H1 (cell line): ENCODE results near the gene TP63. TPM values are rescaled to one million over a fixed set of nuclear protein-coding genes. Genes with fewer than 3 reads are reported as not detected.

Source experiments
- CTCF ChIA-PET: fragments of 300-600 bp; sonication (Branson Sonifier 250); formaldehyde crosslinking; loops from one replicate; lab custom pipeline; 2021; ENCODE audit not compliant: partially characterized antibody; lab: Charles Lee
- POLR2A ChIA-PET: fragments of 300-600 bp; sonication (Branson Sonifier 250); formaldehyde crosslinking; loops from one replicate; lab custom pipeline; 2021; ENCODE audit warnings: inconsistent platforms; ENCODE audit not compliant: partially characterized antibody; lab: Charles Lee
- DNase-seq, 2 experiments: peaks; one replicate each; pipeline versions ENCODE4 v3.0.0 to v3.0.0-alpha.2; 2010 to 2022; ENCODE audit warnings: low spot score in 2 of 2, low read depth in 1 of 2, mixed read lengths in 1 of 2
- FAIRE-seq: peaks from 2 replicates; lab custom pipeline; 2011; peaks lifted over from hg19 to GRCh38; lab: Jason Lieb, UNC
- H2AFZ ChIP-seq: 2 replicates; pipeline ENCODE4 v1.8.1; 2012; ENCODE audit warnings: low read length, inconsistent platforms
- H2AK5ac ChIP-seq: 2 replicates; pipeline ENCODE4 v1.6.1; 2013; ENCODE audit warnings: low read depth, low read length
- H2BK120ac ChIP-seq: replicated peaks from 2 replicates; pipeline ENCODE3; 2013; ENCODE audit warnings: low read depth, low read length, inconsistent platforms
- H2BK12ac ChIP-seq: 2 replicates; pipeline ENCODE4 v1.6.1; 2013; ENCODE audit warnings: low read depth, low read length
- H2BK15ac ChIP-seq: 2 replicates; pipeline ENCODE4 v1.6.1; 2013; ENCODE audit warnings: low read length
- H2BK20ac ChIP-seq: 2 replicates; pipeline ENCODE4 v1.6.1; 2013; ENCODE audit warnings: low read length
- H2BK5ac ChIP-seq: 2 replicates; pipeline ENCODE4 v1.6.1; 2013; ENCODE audit warnings: low read depth, low read length
- H3K14ac ChIP-seq: 2 replicates; pipeline ENCODE4 v1.6.1; 2013; ENCODE audit warnings: inconsistent platforms; ENCODE audit not compliant: insufficient read length
- H3K18ac ChIP-seq: 2 replicates; pipeline ENCODE4 v1.6.1; 2013; ENCODE audit warnings: low read length; ENCODE audit errors: extremely low read depth
- H3K23ac ChIP-seq: 2 replicates; pipeline ENCODE4 v1.6.1; 2013; ENCODE audit warnings: inconsistent platforms; ENCODE audit not compliant: insufficient read length
- H3K23me2 ChIP-seq: 2 replicates; pipeline ENCODE4 v1.6.1; 2013; ENCODE audit warnings: low read depth, low read length
- H3K27ac ChIP-seq: 2 replicates; pipeline ENCODE4 v1.6.1; 2011; ENCODE audit warnings: low read depth, low read length, inconsistent platforms
- H3K27me3 ChIP-seq, 4 experiments: replicated peaks in 1 of 4; 1 replicate in 1 of 4; 2 replicates in 3 of 4; pipeline versions ENCODE4 v1.6.1 to v1.8.1; 2011 to 2013; ENCODE audit warnings: low read length in 3 of 4, mild to moderate bottlenecking in 3 of 4, inconsistent platforms in 2 of 4, mixed read lengths in 2 of 4, moderate library complexity in 1 of 4; ENCODE audit not compliant: control insufficient read depth in 3 of 4, insufficient read depth in 3 of 4; ENCODE audit errors: extremely low read depth in 1 of 4
- H3K36me3 ChIP-seq, 4 experiments: 2 replicates each; pipeline versions ENCODE4 v1.6.1 to v1.8.1; 2011 to 2013; ENCODE audit warnings: mild to moderate bottlenecking in 4 of 4, low read length in 3 of 4, moderate library complexity in 2 of 4, control low read depth in 1 of 4, inconsistent platforms in 1 of 4; ENCODE audit not compliant: insufficient read depth in 4 of 4, control insufficient read depth in 2 of 4
- H3K4ac ChIP-seq: replicated peaks from 2 replicates; pipeline ENCODE3; 2013; ENCODE audit warnings: low read length, low read depth, mixed read lengths, inconsistent platforms; ENCODE audit not compliant: insufficient read length
- H3K4me1 ChIP-seq, 4 experiments: replicated peaks in 1 of 4; 1 replicate in 1 of 4; 2 replicates in 3 of 4; pipeline versions ENCODE4 v1.6.1 to v1.8.1; 2011 to 2013; ENCODE audit warnings: low read length in 3 of 4, inconsistent platforms in 2 of 4, mixed read lengths in 1 of 4; ENCODE audit not compliant: insufficient read depth in 4 of 4, control insufficient read depth in 3 of 4
- H3K4me2 ChIP-seq, 2 experiments: 2 replicates each; pipeline versions ENCODE4 v1.6.1 to v1.8.1; 2011 to 2013; ENCODE audit warnings: low read depth in 2 of 2, low read length in 2 of 2, control low read depth in 1 of 2, inconsistent platforms in 1 of 2, mild to moderate bottlenecking in 1 of 2; ENCODE audit not compliant: insufficient read depth in 1 of 2
- H3K4me3 ChIP-seq, 4 experiments: fragments of 200-600, 300-600 bp in 1 of 4; sonication (generic), shearing (Covaris generic), sonication (Bioruptor Twin) in 1 of 4; 2 replicates each; pipeline versions ENCODE4 v1.5.1 to v1.8.1; 2011 to 2016; ENCODE audit warnings: low read length in 4 of 4, low read depth in 3 of 4, control low read depth in 2 of 4, inconsistent platforms in 2 of 4, mild to moderate bottlenecking in 2 of 4, mixed read lengths in 1 of 4, moderate library complexity in 1 of 4; ENCODE audit not compliant: insufficient read depth in 2 of 4; ENCODE audit errors: extremely low read depth in 1 of 4
- H3K56ac ChIP-seq: replicated peaks from 2 replicates; pipeline ENCODE3; 2013; ENCODE audit warnings: low read depth, mild to moderate bottlenecking, mixed read lengths, low read length, inconsistent platforms; ENCODE audit not compliant: insufficient read length
- H3K79me1 ChIP-seq: 2 replicates; pipeline ENCODE4 v1.6.1; 2013; ENCODE audit warnings: low read depth, low read length, control low read depth
- H3K79me2 ChIP-seq, 2 experiments: 2 replicates each; pipeline versions ENCODE4 v1.6.1 to v1.8.1; 2012 to 2013; ENCODE audit warnings: low read length in 2 of 2, mild to moderate bottlenecking in 2 of 2, inconsistent platforms in 1 of 2; ENCODE audit not compliant: insufficient read depth in 2 of 2, control insufficient read depth in 1 of 2
- H3K9ac ChIP-seq, 4 experiments: replicated peaks in 1 of 4; 1 replicate in 1 of 4; 2 replicates in 3 of 4; pipeline versions ENCODE4 v1.6.1 to v1.8.1; 2011 to 2013; ENCODE audit warnings: low read depth in 3 of 4, low read length in 3 of 4, control low read depth in 2 of 4, mild to moderate bottlenecking in 2 of 4, moderate library complexity in 2 of 4, inconsistent platforms in 1 of 4; ENCODE audit errors: extremely low read depth in 1 of 4
- H3K9me3 ChIP-seq, 2 experiments: 2 replicates each; pipeline versions ENCODE4 v1.6.1 to v1.8.1; 2012 to 2013; ENCODE audit warnings: mild to moderate bottlenecking in 2 of 2, moderate library complexity in 2 of 2, control low read depth in 1 of 2, inconsistent platforms in 1 of 2, low read depth in 1 of 2, low read length in 1 of 2, mixed read lengths in 1 of 2; ENCODE audit not compliant: insufficient read depth in 2 of 2
- H4K20me1 ChIP-seq, 2 experiments: replicated peaks in 1 of 2; 2 replicates each; pipeline versions ENCODE3 to v1.8.1; 2011 to 2013; ENCODE audit warnings: inconsistent platforms in 2 of 2, low read length in 2 of 2, mild to moderate bottlenecking in 1 of 2; ENCODE audit not compliant: insufficient read depth in 2 of 2, control insufficient read depth in 1 of 2
- H4K5ac ChIP-seq: 2 replicates; pipeline ENCODE4 v1.6.1; 2013; ENCODE audit warnings: low read length, low read depth, mixed read lengths, inconsistent platforms; ENCODE audit not compliant: insufficient read length
- H4K8ac ChIP-seq: 2 replicates; pipeline ENCODE4 v1.8.0; 2013; ENCODE audit warnings: mild to moderate bottlenecking, moderate library complexity, low read length, inconsistent platforms; ENCODE audit not compliant: insufficient read depth; ENCODE audit errors: extremely low read depth
- H4K91ac ChIP-seq: replicated peaks from 2 replicates; pipeline ENCODE3; 2013; ENCODE audit warnings: low read length, mixed read lengths, inconsistent platforms; ENCODE audit not compliant: insufficient read length
- GABPA ChIP-seq: IDR thresholded peaks from 2 replicates; pipeline ENCODE4 v1.6.1; 2011; ENCODE audit warnings: mild to moderate bottlenecking, low read length, moderate library complexity, borderline replicate concordance; ENCODE audit not compliant: insufficient read depth
- KDM5A ChIP-seq: fragments of 200-600 bp; IDR thresholded peaks from 2 replicates; pipeline ENCODE4 v1.7.1; 2012; ENCODE audit warnings: mild to moderate bottlenecking, low read length, inconsistent platforms, mixed read lengths
- POLR2AphosphoS5 ChIP-seq: IDR thresholded peaks from 2 replicates; pipeline ENCODE4 v1.6.1; 2011; ENCODE audit warnings: low read depth, low read length
- RAD21 ChIP-seq, 2 experiments: IDR thresholded peaks in 1 of 2; conservative IDR thresholded peaks in 1 of 2; 2 replicates each; pipeline ENCODE4 v1.6.1; 2011; ENCODE audit warnings: low read depth in 2 of 2, low read length in 2 of 2, improper control_type of control experiment in 1 of 2, inconsistent platforms in 1 of 2, mild to moderate bottlenecking in 1 of 2, moderate library complexity in 1 of 2
- RBBP5 ChIP-seq: IDR thresholded peaks from 2 replicates; pipeline ENCODE4 v1.7.1; 2012; ENCODE audit warnings: low read depth, mild to moderate bottlenecking, inconsistent platforms, low read length, moderate library complexity, borderline replicate concordance
- RXRA ChIP-seq: IDR thresholded peaks from 2 replicates; pipeline ENCODE4 v1.6.1; 2011; ENCODE audit warnings: low read depth, mild to moderate bottlenecking, low read length, moderate library complexity; ENCODE audit not compliant: insufficient read depth
- SIRT6 ChIP-seq: IDR thresholded peaks from one replicate; pipeline ENCODE4 v1.7.1; 2012; ENCODE audit warnings: low read length, inconsistent platforms
- SP1 ChIP-seq: IDR thresholded peaks from 2 replicates; pipeline ENCODE4 v1.6.1; 2011; ENCODE audit warnings: low read depth, low read length
- TBP ChIP-seq: IDR thresholded peaks from 2 replicates; pipeline ENCODE4 v1.6.1; 2011; ENCODE audit warnings: low read depth, low read length, improper control_type of control experiment
- WGBS, 2 experiments: shearing (Covaris generic) in 1 of 2; methylation state at CpG; one replicate each; pipeline versions ENCODE4 v1.1.6 to v1.1.7; 2013 to 2015; ENCODE audit warnings: low lambda C conversion rate in 2 of 2, mixed read lengths in 2 of 2, inconsistent platforms in 1 of 2, low coverage in 1 of 2, missing lambda C conversion rate in 1 of 2; ENCODE audit not compliant: insufficient replicate concordance in 2 of 2, insufficient coverage in 1 of 2, insufficient read length in 1 of 2; ENCODE audit errors: extremely low coverage in 1 of 2, missing lambda C conversion rate in 1 of 2; 5-methylcytosine and 5-hydroxymethylcytosine counted together
- polyA plus RNA-seq, 7 experiments: library from polyadenylated mRNA; depleted of rRNA in 3 of 7; stranded (reverse) in 5 of 7; unstranded in 2 of 7; fragments of >200 nt in 5 of 7; fragments of 200-250 nt in 2 of 7; gene quantifications; 1 replicate in 5 of 7; 2 replicates in 1 of 7; 4 replicates in 1 of 7; pipeline versions ENCODE4 v1.2.1 to v1.2.3, GENCODE V29; 2011 to 2013; ENCODE audit warnings: missing spikeins in 2 of 7, mixed read lengths in 2 of 7
- total RNA-seq: library from RNA; stranded (reverse); fragmentation: NEBNext Ultra II Directional; extraction: Animal tissue kit (Norgen Biotek cat#: 25700); gene quantifications from 2 replicates; pipeline ENCODE4 v1.2.1, GENCODE V29; 2021
- TF ChIP-seq, protein P1 (sequence below): IDR thresholded peaks from 2 replicates; pipeline ENCODE4 v1.6.1; 2011; ENCODE audit warnings: low read length, improper control_type of control experiment
- TF ChIP-seq, protein P2 (sequence below), 3 experiments: IDR thresholded peaks; 1 replicate in 2 of 3; 2 replicates in 1 of 3; pipeline versions ENCODE4 v1.5.1 to v1.6.1; 2011; ENCODE audit warnings: low read length in 3 of 3, mild to moderate bottlenecking in 3 of 3, inconsistent platforms in 2 of 3, low read depth in 1 of 3, moderate library complexity in 1 of 3; ENCODE audit not compliant: insufficient read depth in 1 of 3; ENCODE audit errors: control extremely low read depth in 1 of 3

The TP63 gene
- total and polyA plus RNA-seq, 2 of the 8 experiments (the other 6 are each of a cell fraction or from before 2014, with no cell fraction given) = not detected

- no peaks in the 10 kb centered on the region for H3K36me3 ChIP-seq
- no peaks in the 10 kb centered on the region for H3K9me3 ChIP-seq
- no peak overlapping the region for H3K56ac ChIP-seq
- no peak overlapping the region for H4K5ac ChIP-seq
- no peak overlapping the region for H2AK5ac ChIP-seq
- H4K91ac ChIP-seq = no peak overlapping the region
- H2BK120ac ChIP-seq = no peak overlapping the region
- no peak overlapping the region for H3K27ac ChIP-seq
- no peak overlapping the region for H3K4me2 ChIP-seq
- no peak overlapping the region for H3K4ac ChIP-seq
- H2BK5ac ChIP-seq = no peak overlapping the region
- H3K27me3 ChIP-seq = no peaks in the 10 kb centered on the region
- no peak overlapping the region for H2BK12ac ChIP-seq
- DNase-seq = no peak
- no peak overlapping the region for H3K14ac ChIP-seq
- no peak overlapping the region for H3K23ac ChIP-seq
- POLR2A ChIA-PET = no interaction called here
- no peak overlapping the region for H2BK20ac ChIP-seq
- H4K8ac ChIP-seq = no peak overlapping the region
- H3K79me1 ChIP-seq = no peaks in the 10 kb centered on the region
- H3K23me2 ChIP-seq = no peaks in the 10 kb centered on the region
- CTCF ChIA-PET = no interaction called here
- no peak overlapping the region for H3K18ac ChIP-seq
- H3K79me2 ChIP-seq = no peaks in the 10 kb centered on the region
- WGBS, 2 experiments = 88% methylated on average over 6 of the region's 6 CpGs; no CpG with 5 or more reads in 1 of the 2 experiments
- no peak overlapping the region for H2AFZ ChIP-seq
- H3K9ac ChIP-seq = no peak overlapping the region
- no peak overlapping the region for H2BK15ac ChIP-seq
- no peak overlapping the region for H3K4me3 ChIP-seq
- H4K20me1 ChIP-seq = no peaks in the 10 kb centered on the region
- H3K4me1 ChIP-seq = peaks cover 0 to 7% (median 0%) of the 10 kb centered on the region in 4 experiments; a peak in 1 of 7 replicates
- FAIRE-seq = no peak
- TF ChIP-seq RAD21 (IDR thresholded peaks at IDR 0.05 in 1 of 2, conservative IDR thresholded peaks at IDR 0.05 in 1 of 2; ENCODE audit: low read depth in 2 of 2, low read length in 2 of 2) (no peak), GABPA (no peak), KDM5A (no peak), POLR2AphosphoS5 (no peak), SIRT6 (no peak), TBP (no peak), RXRA (no peak), SP1 (no peak), RBBP5 (no peak)
- TF ChIP-seq, protein P1, sequence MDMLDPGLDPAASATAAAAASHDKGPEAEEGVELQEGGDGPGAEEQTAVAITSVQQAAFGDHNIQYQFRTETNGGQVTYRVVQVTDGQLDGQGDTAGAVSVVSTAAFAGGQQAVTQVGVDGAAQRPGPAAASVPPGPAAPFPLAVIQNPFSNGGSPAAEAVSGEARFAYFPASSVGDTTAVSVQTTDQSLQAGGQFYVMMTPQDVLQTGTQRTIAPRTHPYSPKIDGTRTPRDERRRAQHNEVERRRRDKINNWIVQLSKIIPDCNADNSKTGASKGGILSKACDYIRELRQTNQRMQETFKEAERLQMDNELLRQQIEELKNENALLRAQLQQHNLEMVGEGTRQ = no peak
- TF ChIP-seq, protein P2, sequence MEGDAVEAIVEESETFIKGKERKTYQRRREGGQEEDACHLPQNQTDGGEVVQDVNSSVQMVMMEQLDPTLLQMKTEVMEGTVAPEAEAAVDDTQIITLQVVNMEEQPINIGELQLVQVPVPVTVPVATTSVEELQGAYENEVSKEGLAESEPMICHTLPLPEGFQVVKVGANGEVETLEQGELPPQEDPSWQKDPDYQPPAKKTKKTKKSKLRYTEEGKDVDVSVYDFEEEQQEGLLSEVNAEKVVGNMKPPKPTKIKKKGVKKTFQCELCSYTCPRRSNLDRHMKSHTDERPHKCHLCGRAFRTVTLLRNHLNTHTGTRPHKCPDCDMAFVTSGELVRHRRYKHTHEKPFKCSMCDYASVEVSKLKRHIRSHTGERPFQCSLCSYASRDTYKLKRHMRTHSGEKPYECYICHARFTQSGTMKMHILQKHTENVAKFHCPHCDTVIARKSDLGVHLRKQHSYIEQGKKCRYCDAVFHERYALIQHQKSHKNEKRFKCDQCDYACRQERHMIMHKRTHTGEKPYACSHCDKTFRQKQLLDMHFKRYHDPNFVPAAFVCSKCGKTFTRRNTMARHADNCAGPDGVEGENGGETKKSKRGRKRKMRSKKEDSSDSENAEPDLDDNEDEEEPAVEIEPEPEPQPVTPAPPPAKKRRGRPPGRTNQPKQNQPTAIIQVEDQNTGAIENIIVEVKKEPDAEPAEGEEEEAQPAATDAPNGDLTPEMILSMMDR (IDR thresholded peaks at IDR 0.05; ENCODE audit: control extremely low read depth in 1 of 3, insufficient read depth in 1 of 3, low read depth in 1 of 3, low read length in 3 of 3) = no peak
These were observed 207.1 kb downstream of the TP63 start for GRCh38 chr3:189838291-189838690.
